D721Med (cell line): ENCODE data around the gene TXNDC8.

Source experiments
- DNase-seq: peaks from one replicate; pipeline ENCODE4 v3.0.0; 2011; ENCODE audit warnings: low spot score; ENCODE audit not compliant: insufficient read length
- FAIRE-seq: peaks from 2 replicates; lab custom pipeline; 2011; peaks lifted over from hg19 to GRCh38; lab: Jason Lieb, UNC
- CTCF ChIP-seq: IDR thresholded peaks from 2 replicates; pipeline ENCODE4 v1.5.1; 2012; ENCODE audit warnings: mild to moderate bottlenecking, control low read depth; ENCODE audit not compliant: insufficient read depth; ENCODE audit errors: missing control alignments

The TXNDC8 gene

GRCh38 chr9:110261632-110262031, 76.0 kb downstream of the TXNDC8 start:
- DNase-seq (no peak), FAIRE-seq (no peak)
- TF ChIP-seq CTCF = no peak

- FAIRE-seq (no peak), DNase-seq (no peak)
- no peak for TF ChIP-seq CTCF
Observed at GRCh38 chr9:110260911-110261310, 76.8 kb downstream of the TXNDC8 start.

GRCh38 chr9:110259566-110259965, 78.1 kb downstream of the TXNDC8 start:
- DNase-seq (no peak), FAIRE-seq (no peak)
- no peak for TF ChIP-seq CTCF

GRCh38 chr9:110258690-110259091, 79.0 kb downstream of the TXNDC8 start:
- no peak for FAIRE-seq
- DNase-seq = no peak
- TF ChIP-seq CTCF = no peak

GRCh38 chr9:110257956-110258355, 79.7 kb downstream of the TXNDC8 start:
- FAIRE-seq (no peak), DNase-seq (no peak)
- TF ChIP-seq CTCF = no peak

GRCh38 chr9:110257097-110257841, 80.4 kb downstream of the TXNDC8 start:
- DNase-seq (no peak), FAIRE-seq (no peak)
- no peak for TF ChIP-seq CTCF

GRCh38 chr9:110256380-110257096, 81.1 kb downstream of the TXNDC8 start, which contains the start of gene TXN:
TSS of gene TXN (minus strand) at chr9:110256507. CDS start at chr9:110256435, 72 bp downstream.
- FAIRE-seq = no peak
- TF ChIP-seq CTCF = no peak
- peak; percentile 30 for DNase-seq
